Breast epithelium (tissue), 4 donors: ENCODE measurements around the gene FERMT2. TPM values are rescaled to one million over a fixed set of nuclear protein-coding genes. Genes with fewer than 3 reads are reported as not detected.

Experiments
- DNase-seq, 2 donors: peaks; one replicate each; pipeline ENCODE4 v3.0.0-alpha.2; 2019; ENCODE audit warnings: low spot score in 2 of 2
- H3K27ac ChIP-seq, 2 donors: fragments of 200-600 bp; sonication (generic) in 1 of 2; one replicate each; pipeline ENCODE4 v1.5.1; 2016 to 2019; ENCODE audit warnings: mild to moderate bottlenecking in 1 of 2
- H3K27me3 ChIP-seq, 2 donors: fragments of 200-600 bp; sonication (generic) in 1 of 2; one replicate each; pipeline versions ENCODE4 v1.5.1 to v1.6.0; 2017 to 2019; ENCODE audit warnings: control low read depth in 1 of 2, mild to moderate bottlenecking in 1 of 2
- H3K36me3 ChIP-seq: fragments of 200-600 bp; one replicate; pipeline ENCODE4 v1.5.1; 2019
- H3K4me1 ChIP-seq, 2 donors: fragments of 200-600 bp; sonication (generic); one replicate each; pipeline ENCODE4 v1.5.1; 2016 to 2019; ENCODE audit warnings: control low read depth in 1 of 2
- H3K4me3 ChIP-seq, 3 donors: fragments of 200-600 bp; sonication (generic); 1 replicate in 2 of 3; 2 replicates in 1 of 3; pipeline ENCODE4 v1.5.1; 2016 to 2019; ENCODE audit warnings: mild to moderate bottlenecking in 3 of 3, moderate library complexity in 2 of 3
- H3K9me3 ChIP-seq, 2 donors: fragments of 200-600 bp; sonication (generic) in 1 of 2; one replicate each; pipeline ENCODE4 v1.5.1; 2016 to 2019; ENCODE audit warnings: control low read depth in 1 of 2
- CTCF ChIP-seq, 3 donors: fragments of 450-650 bp; IDR thresholded peaks; one replicate each; pipeline ENCODE4 v1.5.1; 2016 to 2017; ENCODE audit warnings: antibody characterized with exemption in 3 of 3, mild to moderate bottlenecking in 3 of 3, moderate library complexity in 3 of 3
- POLR2A ChIP-seq: fragments of 450-650 bp; IDR thresholded peaks from one replicate; pipeline ENCODE4 v1.6.1; 2016; ENCODE audit warnings: antibody characterized with exemption, mild to moderate bottlenecking, moderate library complexity
- POLR2AphosphoS5 ChIP-seq, 3 donors: sonication (generic); formaldehyde crosslinking; IDR thresholded peaks; one replicate each; pipeline ENCODE4 v1.6.1; 2017; ENCODE audit warnings: antibody characterized with exemption in 3 of 3
- intact Hi-C: fragments of 100-400 bp; cut with DNase I; formaldehyde crosslinking; loops from one replicate; pipeline ENCODE4 v1.15.1; 2023; ENCODE audit warnings: low total_unique reads
- total RNA-seq, 3 donors: library from RNA; depleted of rRNA; stranded (reverse); fragments of >200 nt; gene quantifications; one replicate each; pipeline ENCODE4 v1.1.0, GENCODE V29; 2016

FERMT2 gene
- total RNA-seq, 3 donors from 2014 or later = 87.8 to 203 (median 90.2) TPM

- Histone ChIP-seq H3K4me1 (no peaks in the 10 kb centered on the region), H3K4me3 (no peak overlapping the region), H3K27me3 (no peaks in the 10 kb centered on the region), H3K9me3 (no peaks in the 10 kb centered on the region), H3K36me3 (no peaks in the 10 kb centered on the region), H3K27ac (no peak overlapping the region)
- TF ChIP-seq CTCF (IDR thresholded peaks at IDR 0.05) (no peak), POLR2AphosphoS5 (IDR thresholded peaks at IDR 0.05) (no peak), POLR2A (no peak)
- DNase-seq = no peak
- intact Hi-C loops = no loop called here
Measured at GRCh38 chr14:52937306-52937705, 13.5 kb downstream of the FERMT2 start.

GRCh38 chr14:52936437-52936836, 14.4 kb downstream of the FERMT2 start:
- Histone ChIP-seq H3K27me3 (no peaks in the 10 kb centered on the region), H3K4me1 (no peaks in the 10 kb centered on the region), H3K36me3 (no peaks in the 10 kb centered on the region), H3K4me3 (no peak overlapping the region), H3K27ac (no peak overlapping the region), H3K9me3 (no peaks in the 10 kb centered on the region)
- intact Hi-C loops = no loop called here
- TF ChIP-seq CTCF (IDR thresholded peaks at IDR 0.05) (no peak), POLR2AphosphoS5 (IDR thresholded peaks at IDR 0.05) (no peak), POLR2A (no peak)
- no peak for DNase-seq

- Histone ChIP-seq H3K9me3 (no peaks in the 10 kb centered on the region), H3K4me1 (no peaks in the 10 kb centered on the region), H3K27ac (no peak overlapping the region), H3K27me3 (no peaks in the 10 kb centered on the region), H3K4me3 (no peak overlapping the region), H3K36me3 (no peaks in the 10 kb centered on the region)
- intact Hi-C loops = no loop called here
- TF ChIP-seq POLR2A (no peak), CTCF (IDR thresholded peaks at IDR 0.05) (no peak), POLR2AphosphoS5 (IDR thresholded peaks at IDR 0.05) (no peak)
- no peak for DNase-seq
Measured at GRCh38 chr14:52935833-52936232, 15.0 kb downstream of the FERMT2 start.

GRCh38 chr14:52934762-52935161, 16.1 kb downstream of the FERMT2 start:
- Histone ChIP-seq H3K4me3 (no peak overlapping the region), H3K27ac (no peak overlapping the region), H3K27me3 (no peaks in the 10 kb centered on the region), H3K4me1 (no peaks in the 10 kb centered on the region), H3K9me3 (no peaks in the 10 kb centered on the region), H3K36me3 (no peaks in the 10 kb centered on the region)
- DNase-seq = no peak
- intact Hi-C loops = no loop called here
- no peak for TF ChIP-seq CTCF (IDR thresholded peaks at IDR 0.05)
- no peak for TF ChIP-seq POLR2A
- TF ChIP-seq POLR2AphosphoS5 (IDR thresholded peaks at IDR 0.05) = no peak

- Histone ChIP-seq H3K4me1 (no peaks in the 10 kb centered on the region), H3K27me3 (no peaks in the 10 kb centered on the region)
- DNase-seq = no peak
Measured at GRCh38 chr14:52929192-52929807, 21.6 kb downstream of the FERMT2 start.

More at GRCh38 chr14:52929192-52929807, 21.6 kb downstream of the FERMT2 start:
- intact Hi-C loops = no loop called here
- Histone ChIP-seq H3K4me3 (no peak overlapping the region), H3K9me3 (no peaks in the 10 kb centered on the region), H3K27ac (no peak overlapping the region), H3K36me3 (no peaks in the 10 kb centered on the region)
- no peak for TF ChIP-seq POLR2AphosphoS5 (IDR thresholded peaks at IDR 0.05)
- no peak for TF ChIP-seq CTCF (IDR thresholded peaks at IDR 0.05)
- no peak for TF ChIP-seq POLR2A
